ENCODE data around the gene IER3. TPM values are rescaled to one million over a fixed set of nuclear protein-coding genes. Genes with fewer than 3 reads are reported as not detected.

The IER3 gene
- total and polyA plus RNA-seq, 10 donors, result 19.8 to 62.2 (median 36.0) TPM

- TF ChIP-seq POLR2A (IDR thresholded peaks at IDR 0.05) (no peak), POLR2AphosphoS5 (IDR thresholded peaks at IDR 0.05) (no peak)
- TF ChIP-seq, protein P1, sequence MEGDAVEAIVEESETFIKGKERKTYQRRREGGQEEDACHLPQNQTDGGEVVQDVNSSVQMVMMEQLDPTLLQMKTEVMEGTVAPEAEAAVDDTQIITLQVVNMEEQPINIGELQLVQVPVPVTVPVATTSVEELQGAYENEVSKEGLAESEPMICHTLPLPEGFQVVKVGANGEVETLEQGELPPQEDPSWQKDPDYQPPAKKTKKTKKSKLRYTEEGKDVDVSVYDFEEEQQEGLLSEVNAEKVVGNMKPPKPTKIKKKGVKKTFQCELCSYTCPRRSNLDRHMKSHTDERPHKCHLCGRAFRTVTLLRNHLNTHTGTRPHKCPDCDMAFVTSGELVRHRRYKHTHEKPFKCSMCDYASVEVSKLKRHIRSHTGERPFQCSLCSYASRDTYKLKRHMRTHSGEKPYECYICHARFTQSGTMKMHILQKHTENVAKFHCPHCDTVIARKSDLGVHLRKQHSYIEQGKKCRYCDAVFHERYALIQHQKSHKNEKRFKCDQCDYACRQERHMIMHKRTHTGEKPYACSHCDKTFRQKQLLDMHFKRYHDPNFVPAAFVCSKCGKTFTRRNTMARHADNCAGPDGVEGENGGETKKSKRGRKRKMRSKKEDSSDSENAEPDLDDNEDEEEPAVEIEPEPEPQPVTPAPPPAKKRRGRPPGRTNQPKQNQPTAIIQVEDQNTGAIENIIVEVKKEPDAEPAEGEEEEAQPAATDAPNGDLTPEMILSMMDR (IDR thresholded peaks at IDR 0.05 in 8 of 11, conservative IDR thresholded peaks at IDR 0.05 in 3 of 11), result no peak
- Histone ChIP-seq H3K9me3 (no peaks in the 10 kb centered on the region), H3K27me3 (replicated peaks in 1 of 7) (peaks cover 0 to 6% (median 0%) of the 10 kb centered on the region in 7 donors), H3K4me1 (peaks cover 4 to 59% (median 26%) of the 10 kb centered on the region in 6 donors), H3K27ac (no peak overlapping the region), H3K4me3 (no peak overlapping the region), H3K36me3 (no peaks in the 10 kb centered on the region)
- DNase-seq, result no peak
- intact Hi-C loops (cut with DNase I; ENCODE audit: low total_unique reads), result no loop called here
- WGBS, 5 donors, result 40 to 51% (median 44%) methylated on average over 8 of the region's 8 CpGs
These were observed 19.5 kb upstream of the IER3 start for GRCh38 chr6:30763618-30764489.

GRCh38 chr6:30763155-30763617, 18.8 kb upstream of the IER3 start:
- no peak overlapping the region for H3K4me3 ChIP-seq
- no peaks in the 10 kb centered on the region for H3K36me3 ChIP-seq
- intact Hi-C loops (cut with DNase I; ENCODE audit: low total_unique reads), result no loop called here
- H3K9me3 ChIP-seq, result no peaks in the 10 kb centered on the region
- DNase-seq, result no peak
- TF ChIP-seq, protein P1 (IDR thresholded peaks at IDR 0.05 in 8 of 11, conservative IDR thresholded peaks at IDR 0.05 in 3 of 11), result no peak
- no peak for TF ChIP-seq POLR2AphosphoS5 (IDR thresholded peaks at IDR 0.05)
- no peak for TF ChIP-seq POLR2A (IDR thresholded peaks at IDR 0.05)
- WGBS, 5 donors, result 95 to 100% (median 98%) methylated on average over 1 of the region's 1 CpG
- H3K27me3 ChIP-seq (replicated peaks in 1 of 7), result peaks cover 0 to 6% (median 0%) of the 10 kb centered on the region in 7 donors
- H3K4me1 ChIP-seq, result peaks cover 0 to 58% (median 24%) of the 10 kb centered on the region in 6 donors
- no peak overlapping the region for H3K27ac ChIP-seq

GRCh38 chr6:30761791-30762429, 17.6 kb upstream of the IER3 start:
- intact Hi-C loops (cut with DNase I; ENCODE audit: low total_unique reads), result no loop called here
- peaks cover 0 to 6% (median 0%) of the 10 kb centered on the region in 7 donors for H3K27me3 ChIP-seq (replicated peaks in 1 of 7)
- H3K27ac ChIP-seq, result no peak overlapping the region
- H3K9me3 ChIP-seq, result no peaks in the 10 kb centered on the region
- H3K4me3 ChIP-seq, result no peak overlapping the region
- H3K4me1 ChIP-seq, result peaks cover 0 to 59% (median 21%) of the 10 kb centered on the region in 6 donors
- WGBS, 5 donors, result 89 to 96% (median 91%) methylated on average over 4 of the region's 4 CpGs
- no peak for DNase-seq
- no peaks in the 10 kb centered on the region for H3K36me3 ChIP-seq
- TF ChIP-seq POLR2A (IDR thresholded peaks at IDR 0.05) (no peak), POLR2AphosphoS5 (IDR thresholded peaks at IDR 0.05) (no peak)
- TF ChIP-seq, protein P1 (IDR thresholded peaks at IDR 0.05 in 8 of 11, conservative IDR thresholded peaks at IDR 0.05 in 3 of 11), result no peak

DNA sequence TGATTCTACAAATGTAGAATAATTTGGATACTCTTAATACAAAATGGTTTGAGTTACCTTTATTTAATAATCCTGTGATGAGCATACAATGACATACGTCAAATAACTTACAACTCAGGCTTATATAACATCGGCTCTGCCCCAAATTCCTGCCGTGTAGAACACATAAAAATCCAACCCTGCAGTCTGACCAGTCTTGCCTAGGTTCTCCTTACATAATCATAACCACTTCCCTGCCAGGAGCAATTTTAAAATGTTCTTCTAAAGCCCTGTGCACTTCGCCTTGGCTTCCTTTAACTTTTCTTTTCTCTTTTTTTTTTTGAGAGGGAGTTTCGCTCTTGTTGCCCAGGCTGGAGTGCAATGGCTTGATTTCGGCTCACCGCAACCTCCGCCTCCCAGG, 16.2 kb upstream of the IER3 start:
- 65 to 80% (median 71%) methylated on average over 8 of the region's 8 CpGs for WGBS, 5 donors

More for the DNA sequence above, 16.2 kb upstream of the IER3 start:
- TF ChIP-seq POLR2AphosphoS5 (IDR thresholded peaks at IDR 0.05), result no peak
- H3K27ac ChIP-seq, result no peak overlapping the region
- no peaks in the 10 kb centered on the region for H3K9me3 ChIP-seq
- peaks cover 0 to 6% (median 0%) of the 10 kb centered on the region in 7 donors for H3K27me3 ChIP-seq (replicated peaks in 1 of 7)
- intact Hi-C loops (cut with DNase I; ENCODE audit: low total_unique reads), result no loop called here
- H3K4me1 ChIP-seq, result peaks cover 0 to 60% (median 21%) of the 10 kb centered on the region in 6 donors
- no peaks in the 10 kb centered on the region for H3K36me3 ChIP-seq
- no peak overlapping the region for H3K4me3 ChIP-seq
- DNase-seq, result no peak

Measured in spleen (tissue), 11 donors.